Skin of body (tissue), 2 donors: ENCODE results near the gene RPS19. TPM values are rescaled to one million over a fixed set of nuclear protein-coding genes. Genes with fewer than 3 reads are reported as not detected.

ENCODE experiments used
- DNase-seq: peaks from one replicate; lab custom pipeline; 2025; lab: John Stamatoyannopoulos, UW
- total RNA-seq: library from RNA; depleted of rRNA; stranded (reverse); fragments of >200 nt; gene quantifications from one replicate; pipeline ENCODE4 v1.2.3, GENCODE V29; 2014

Gene RPS19
- total RNA-seq, 1 donor from 2014 or later = 470 TPM

DNA sequence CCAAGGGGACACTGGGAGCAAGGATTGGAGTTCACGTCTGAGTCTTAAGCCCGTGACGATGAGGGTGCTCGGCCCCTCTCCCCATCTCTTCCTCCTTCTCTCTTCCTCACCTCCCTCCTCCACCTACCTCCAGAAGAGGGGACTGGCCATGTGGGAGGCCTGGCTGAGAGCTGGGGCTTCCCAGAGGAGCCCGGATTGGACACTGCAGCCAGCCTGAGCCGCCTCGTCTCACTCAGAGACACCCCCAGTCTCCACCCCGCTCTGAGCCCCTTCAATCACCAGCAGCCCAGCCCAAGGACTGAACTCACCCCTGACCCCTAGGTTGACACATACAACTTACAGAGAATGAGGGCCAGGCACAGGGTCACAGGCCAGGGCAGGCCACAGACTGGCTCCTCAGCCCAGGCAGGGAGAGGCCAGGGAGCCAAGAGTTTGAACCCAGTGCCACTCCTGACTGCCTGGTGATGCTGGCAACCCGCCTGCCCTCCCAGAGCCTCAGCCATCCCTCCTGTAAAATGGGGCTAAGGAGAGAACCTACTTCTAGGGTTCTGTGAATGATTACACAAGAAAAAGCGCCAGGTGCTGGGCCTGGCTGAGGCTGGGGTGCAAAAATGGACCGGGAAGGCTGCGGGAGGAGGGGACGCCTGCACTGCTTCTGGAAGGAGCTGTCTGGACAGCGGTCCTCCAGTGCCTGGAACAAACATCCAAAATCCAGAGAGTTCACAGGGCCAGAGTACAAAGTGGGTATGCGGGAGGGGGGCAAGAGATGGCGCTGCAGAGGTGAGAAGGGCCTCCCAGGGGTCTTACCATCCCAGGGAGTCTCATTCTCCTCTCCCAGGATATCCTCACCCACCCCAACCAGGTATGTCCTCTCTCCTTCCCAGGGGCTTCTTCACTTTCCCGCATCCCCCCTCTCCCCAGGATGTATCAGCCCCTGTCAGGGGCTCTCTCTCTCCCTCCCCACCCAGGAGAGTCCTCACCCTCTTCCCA is 18.2 kb downstream of the RPS19 start:
- DNase-seq = no peak

GRCh38 chr19:41879080-41879479 is 19.0 kb downstream of the RPS19 start:
- no peak for DNase-seq

GRCh38 chr19:41879670-41880328 is 19.7 kb downstream of the RPS19 start:
- no peak for DNase-seq

- no peak for DNase-seq
These were observed 20.3 kb downstream of the RPS19 start for GRCh38 chr19:41880329-41880708.

DNA sequence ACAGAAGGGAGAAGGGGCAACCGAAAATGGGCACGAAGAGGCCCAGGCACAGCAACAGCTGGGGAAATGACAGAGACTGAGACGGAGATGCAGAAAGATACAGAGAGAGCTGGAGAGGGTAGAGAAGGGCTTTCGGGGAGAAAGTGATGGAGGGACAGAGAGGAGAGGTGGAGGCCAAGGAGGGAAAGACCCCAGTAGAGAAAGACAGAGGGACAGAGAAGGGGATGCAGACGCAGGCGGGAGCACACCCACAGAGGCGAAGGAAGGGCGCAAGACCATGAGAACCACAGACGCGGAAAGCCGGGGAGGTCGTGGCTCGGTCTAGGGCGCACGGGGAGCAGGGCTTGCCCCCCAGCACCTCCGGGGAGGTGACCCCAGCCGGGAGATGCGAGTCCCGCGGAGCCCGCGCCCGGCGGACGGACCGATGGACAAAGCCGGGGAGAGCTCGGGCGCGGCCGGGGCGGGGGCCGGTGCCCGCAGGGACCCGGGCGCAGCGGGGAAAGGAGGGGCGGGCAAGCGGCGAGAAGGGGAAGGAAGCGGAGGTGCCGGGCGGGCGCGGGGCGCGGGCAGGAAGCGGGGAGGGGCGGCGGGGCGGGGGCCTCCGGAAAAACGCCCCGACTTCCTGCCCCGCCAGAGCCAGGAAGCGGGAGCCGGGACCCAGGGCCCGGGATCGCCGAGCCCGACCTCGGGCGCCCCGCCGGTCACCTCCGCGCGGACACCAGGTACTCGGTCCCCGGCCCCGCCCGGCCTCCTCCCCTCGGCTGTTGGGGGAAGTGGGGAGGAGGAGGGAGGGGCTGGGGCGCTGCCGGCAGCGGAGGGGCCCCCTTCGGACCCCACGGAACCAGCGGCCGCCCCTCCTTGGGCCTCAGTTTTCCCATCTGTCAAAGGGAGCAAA is 22.8 kb downstream of the RPS19 start, which contains the start of gene ARHGEF1:
Gene ARHGEF1 (plus strand): TSS at position 617 of the 895 bp plus-strand sequence. CDS start 4,899 bp downstream, outside the sequence.
- DNase-seq = no peak

GRCh38 chr19:41883463-41883820 is 23.4 kb downstream of the RPS19 start:
- no peak for DNase-seq

GRCh38 chr19:41883821-41884733 is 24.0 kb downstream of the RPS19 start:
- peak; percentile 91 for DNase-seq

DNA sequence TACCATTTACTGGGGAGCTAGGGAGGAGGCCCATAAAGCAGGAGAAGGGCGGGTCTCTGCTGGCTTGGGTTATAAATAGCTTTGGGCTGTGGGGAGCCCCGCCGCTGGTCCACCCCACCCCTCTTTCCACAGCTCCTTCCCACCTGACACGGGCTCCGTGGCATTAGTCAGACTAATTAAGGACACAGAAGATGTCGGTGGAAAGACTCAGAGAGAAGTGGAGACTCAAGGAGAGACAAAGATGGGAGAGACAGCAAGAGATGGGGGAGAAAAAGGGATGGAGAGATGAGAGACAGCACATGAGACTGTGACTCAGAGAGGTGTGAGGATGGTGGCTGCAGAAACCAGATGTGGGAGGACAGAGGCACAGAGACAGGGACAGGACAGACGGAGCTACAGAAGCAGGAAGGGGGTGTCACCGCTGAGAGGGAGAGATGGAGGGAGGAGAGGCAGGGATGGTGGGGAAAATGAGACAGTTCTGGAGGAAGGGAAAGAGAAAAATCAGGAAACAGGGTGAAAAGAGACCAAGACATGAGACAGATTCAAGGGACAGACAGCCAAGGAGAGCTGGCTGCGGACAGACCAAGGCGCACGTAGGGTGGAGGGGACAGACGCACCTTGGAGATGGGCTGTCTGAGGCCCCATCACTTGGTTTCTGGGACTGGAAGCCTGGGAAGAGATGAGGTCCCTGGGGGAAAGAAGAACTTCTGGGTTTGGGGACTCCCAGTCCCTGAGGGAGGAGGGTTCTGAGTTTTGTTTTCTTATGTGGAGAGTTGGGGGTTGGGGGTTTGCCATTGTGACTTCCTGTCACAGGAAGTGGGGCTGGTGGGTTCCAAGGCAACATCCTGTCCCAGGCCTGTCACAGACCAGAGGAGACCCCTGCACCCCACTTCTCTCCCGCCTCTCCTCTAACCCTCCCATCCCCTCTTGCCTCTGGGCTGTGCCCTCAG is 27.0 kb downstream of the RPS19 start:
- DNase-seq = no peak

GRCh38 chr19:41887711-41888382 is 27.8 kb downstream of the RPS19 start:
- no peak for DNase-seq

DNA sequence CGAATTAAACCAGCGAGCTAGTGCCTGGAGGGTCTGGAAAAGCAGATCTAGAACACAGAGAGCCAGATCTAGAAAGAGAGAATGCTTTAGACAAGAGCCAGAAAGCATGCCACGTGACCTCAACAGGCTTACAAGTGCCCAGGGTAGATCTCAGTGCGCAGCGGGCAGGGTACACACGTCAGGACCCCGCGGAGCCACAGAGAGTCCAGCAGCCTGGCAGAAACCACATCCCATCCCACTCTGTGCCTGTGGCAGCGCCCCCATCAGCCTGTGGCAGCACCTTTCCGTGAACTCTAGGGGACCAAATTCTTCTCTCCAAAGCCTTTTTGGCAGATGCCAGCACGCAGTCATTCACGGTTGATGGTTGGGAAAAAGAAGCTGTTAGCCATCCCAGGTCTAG is 28.9 kb downstream of the RPS19 start:
- no peak for DNase-seq

GRCh38 chr19:41889896-41890295 is 29.8 kb downstream of the RPS19 start:
- no peak for DNase-seq

- no peak for DNase-seq
These were observed 30.9 kb downstream of the RPS19 start for GRCh38 chr19:41890936-41891335.

DNA sequence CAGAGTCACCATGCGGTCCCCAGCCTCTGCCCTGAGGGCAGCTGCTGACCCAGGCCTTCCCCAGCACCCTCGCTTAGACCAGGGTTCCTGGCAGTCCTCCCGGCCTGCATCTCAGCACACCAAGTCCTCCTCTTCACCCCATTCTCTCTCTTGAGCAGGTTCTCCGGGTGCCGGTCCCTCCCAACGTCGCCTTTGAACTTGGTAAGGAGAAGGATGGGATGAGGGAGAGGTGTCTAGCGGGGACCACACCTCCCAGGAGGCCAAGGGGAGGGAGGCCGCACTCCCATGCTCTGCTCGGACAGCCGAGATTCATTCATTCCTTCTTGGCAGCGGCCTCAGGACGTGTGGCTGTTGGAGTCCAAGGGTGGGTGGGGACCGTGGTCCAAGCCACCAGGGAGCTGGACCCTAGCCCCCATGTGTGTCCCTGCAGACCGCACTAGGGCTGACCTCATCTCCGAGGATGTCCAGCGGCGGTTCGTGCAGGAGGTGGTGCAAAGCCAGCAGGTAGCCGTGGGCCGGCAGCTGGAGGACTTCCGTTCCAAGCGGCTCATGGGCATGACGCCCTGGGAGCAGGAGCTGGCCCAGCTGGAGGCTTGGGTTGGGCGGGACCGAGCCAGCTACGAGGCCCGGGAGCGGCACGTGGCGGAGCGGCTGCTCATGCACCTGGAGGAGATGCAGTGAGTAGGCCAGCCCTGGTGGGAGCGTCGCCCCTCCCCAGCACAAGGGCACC is 32.3 kb downstream of the RPS19 start:
- no peak for DNase-seq

DNA sequence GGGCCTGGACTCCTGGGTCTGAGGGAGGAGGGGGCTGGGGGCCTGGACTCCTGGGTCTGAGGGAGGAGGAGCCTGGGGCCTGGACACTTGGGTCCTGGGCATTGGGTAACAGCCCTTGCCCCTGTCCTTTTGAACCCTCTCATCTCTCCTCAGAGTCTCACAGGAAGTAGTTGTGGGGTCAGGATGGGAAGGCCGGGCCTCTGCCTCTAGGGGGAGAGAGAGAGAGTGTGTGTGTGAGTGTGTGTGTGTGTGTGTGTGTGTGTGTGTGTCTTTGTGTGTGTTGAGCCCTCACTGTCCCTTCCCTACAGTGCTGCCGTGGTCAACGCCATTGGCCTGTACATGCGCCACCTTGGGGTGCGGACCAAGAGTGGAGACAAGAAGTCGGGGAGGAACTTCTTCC is 33.8 kb downstream of the RPS19 start:
- no peak for DNase-seq

- DNase-seq = no peak
These were observed 34.3 kb downstream of the RPS19 start for GRCh38 chr19:41894350-41894749.

DNA sequence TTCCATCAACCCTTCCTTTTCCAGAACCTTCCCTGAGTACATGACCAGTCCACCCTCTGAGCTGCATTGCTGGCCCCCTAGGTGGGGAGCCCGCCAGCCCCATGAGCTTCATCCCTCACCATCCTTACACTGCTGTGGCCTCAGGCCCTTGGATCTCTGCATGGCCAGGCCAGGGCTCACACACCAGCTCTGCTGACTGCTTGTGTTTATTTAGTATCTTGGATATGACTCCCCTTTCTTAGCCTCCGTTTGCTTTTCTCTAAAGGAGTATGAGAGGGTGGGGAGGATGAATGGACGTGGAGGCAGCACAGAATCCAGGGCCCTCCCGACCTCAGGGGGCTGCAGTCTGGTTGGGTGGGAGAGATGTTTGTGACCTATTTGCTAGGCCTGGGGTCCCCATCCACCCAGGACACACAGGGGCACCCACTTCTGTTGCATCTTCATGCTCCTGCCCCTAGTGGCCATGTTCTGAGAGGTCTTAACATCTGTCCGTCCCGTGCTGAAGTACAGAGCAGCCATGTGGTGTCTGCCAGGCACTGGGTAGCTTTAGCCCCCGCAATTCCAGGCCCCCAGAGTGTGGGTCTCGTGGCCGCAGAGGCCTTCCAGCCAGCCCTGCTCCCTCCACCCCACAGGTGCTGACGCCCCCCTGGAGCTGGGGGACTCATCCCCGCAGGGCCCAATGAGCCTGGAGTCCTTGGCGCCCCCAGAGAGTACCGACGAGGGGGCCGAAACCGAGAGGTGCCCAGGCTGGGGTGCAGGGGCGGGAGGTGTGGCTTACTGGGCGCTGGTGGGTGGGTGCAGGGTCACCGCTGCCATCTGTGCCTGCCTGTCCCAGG is 35.9 kb downstream of the RPS19 start:
- no peak for DNase-seq

- no peak for DNase-seq
These were observed 36.5 kb downstream of the RPS19 start for GRCh38 chr19:41896581-41896942.
